ENCODE measurements around the gene C1orf198.

The C1orf198 gene

DNA sequence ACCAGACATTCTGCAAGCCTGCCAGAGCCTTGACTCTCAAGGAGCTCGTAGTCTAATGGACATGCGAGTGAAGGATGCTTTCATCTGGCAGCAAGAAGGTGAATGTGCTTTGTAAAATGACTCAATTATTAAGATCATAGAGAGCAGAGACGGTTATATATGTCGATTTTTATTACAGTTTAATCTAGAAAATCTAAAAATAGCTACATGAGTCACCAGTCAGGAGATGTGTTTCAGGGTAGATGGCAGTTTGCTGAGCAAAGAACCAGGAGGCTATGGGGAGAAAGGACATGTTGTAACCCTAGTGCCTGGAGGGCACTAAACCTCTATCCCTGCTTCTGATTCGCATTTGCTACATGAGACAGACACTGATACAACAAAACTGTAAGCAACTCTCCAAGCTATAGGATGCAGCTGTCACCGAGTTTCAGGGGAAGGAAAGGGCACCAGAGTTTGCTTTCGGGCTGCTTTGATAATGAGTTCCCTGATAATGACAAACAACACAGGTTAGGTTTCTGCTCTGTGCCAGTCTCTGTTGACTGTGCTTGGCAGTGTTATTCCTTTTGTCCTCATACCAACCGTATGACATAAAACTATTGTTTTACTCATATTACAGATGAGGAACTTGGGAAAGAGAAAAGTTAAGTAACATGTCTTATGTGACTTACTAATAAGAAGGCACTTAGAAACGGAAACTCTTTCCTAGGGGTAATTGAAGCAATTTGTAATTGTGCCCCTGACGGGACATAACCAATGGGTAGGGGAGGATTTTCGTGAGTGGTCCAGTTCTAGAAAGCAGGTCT is 43.2 kb downstream of the C1orf198 start:
- Histone ChIP-seq H3K9ac (ENCODE audit: low read length) (no peak overlapping the region), H3K36me3 (ENCODE audit: control insufficient read depth, insufficient read depth, low read length) (no peaks in the 10 kb centered on the region), H3K4me3 (ENCODE audit: low read length) (no peak overlapping the region), H3K27me3 (ENCODE audit: control insufficient read depth, insufficient read depth, low read length) (no peaks in the 10 kb centered on the region), H3K27ac (ENCODE audit: low read depth, low read length) (no peak overlapping the region), H3K4me1 (ENCODE audit: control insufficient read depth, insufficient read depth, low read length) (peaks cover 6% of the 10 kb centered on the region)

DNA sequence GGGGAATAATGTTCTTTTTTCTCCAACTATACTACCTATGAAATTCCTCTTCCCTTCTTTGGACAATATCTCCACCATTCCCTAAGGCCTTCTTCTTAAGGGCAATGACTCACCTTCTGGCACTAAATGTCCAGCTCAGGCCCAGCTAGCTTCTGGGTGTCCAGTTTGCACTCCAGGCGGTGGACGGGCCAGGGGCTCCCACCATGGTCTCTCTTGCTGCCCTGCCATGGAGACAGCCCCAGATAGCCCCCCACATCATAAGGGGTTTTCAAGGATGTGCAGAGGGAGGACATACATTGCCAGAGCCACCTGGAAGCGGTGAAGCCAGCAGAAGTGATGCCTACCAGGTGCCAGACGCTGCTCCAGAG is 43.8 kb downstream of the C1orf198 start:
- Histone ChIP-seq H3K9ac (ENCODE audit: low read length) (no peak overlapping the region), H3K27me3 (ENCODE audit: control insufficient read depth, insufficient read depth, low read length) (no peaks in the 10 kb centered on the region), H3K27ac (ENCODE audit: low read depth, low read length) (no peak overlapping the region), H3K4me3 (ENCODE audit: low read length) (no peak overlapping the region), H3K36me3 (ENCODE audit: control insufficient read depth, insufficient read depth, low read length) (no peaks in the 10 kb centered on the region), H3K4me1 (ENCODE audit: control insufficient read depth, insufficient read depth, low read length) (peaks cover 6% of the 10 kb centered on the region)

DNA sequence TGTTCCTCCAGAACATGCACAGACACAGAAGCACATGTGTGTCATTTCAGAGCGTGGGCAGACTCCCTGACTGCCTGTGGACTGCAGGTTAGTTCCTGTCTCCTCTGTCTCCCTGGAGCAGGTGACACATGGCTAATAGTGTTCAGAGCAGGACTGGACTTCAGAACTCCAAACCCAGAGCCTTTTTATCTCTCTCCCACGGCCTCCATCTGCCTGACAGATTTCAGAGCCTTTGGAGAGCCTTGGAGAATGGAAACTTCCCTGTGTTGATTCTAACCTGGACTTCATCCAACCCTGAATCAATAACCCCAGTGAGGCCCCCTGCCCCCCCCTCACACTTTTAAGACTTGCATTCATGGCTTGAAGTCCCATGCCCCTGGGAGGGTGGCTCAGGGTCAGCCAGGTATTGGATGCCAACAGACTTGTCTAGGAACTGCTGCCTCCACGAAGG is 44.4 kb downstream of the C1orf198 start:
- Histone ChIP-seq H3K27me3 (ENCODE audit: control insufficient read depth, insufficient read depth, low read length) (no peaks in the 10 kb centered on the region), H3K4me3 (ENCODE audit: low read length) (no peak overlapping the region), H3K4me1 (ENCODE audit: control insufficient read depth, insufficient read depth, low read length) (peaks cover 6% of the 10 kb centered on the region), H3K9ac (ENCODE audit: low read length) (no peak overlapping the region), H3K27ac (ENCODE audit: low read depth, low read length) (no peak overlapping the region), H3K36me3 (ENCODE audit: control insufficient read depth, insufficient read depth, low read length) (no peaks in the 10 kb centered on the region)

- H3K9ac ChIP-seq (ENCODE audit: low read length), result no peak overlapping the region
- H3K27me3 ChIP-seq (ENCODE audit: control insufficient read depth, insufficient read depth, low read length), result no peaks in the 10 kb centered on the region
- peaks cover 6% of the 10 kb centered on the region for H3K4me1 ChIP-seq (ENCODE audit: control insufficient read depth, insufficient read depth, low read length)
- no peaks in the 10 kb centered on the region for H3K36me3 ChIP-seq (ENCODE audit: control insufficient read depth, insufficient read depth, low read length)
- no peak overlapping the region for H3K27ac ChIP-seq (ENCODE audit: low read depth, low read length)
- H3K4me3 ChIP-seq (ENCODE audit: low read length), result no peak overlapping the region
These were observed 44.9 kb downstream of the C1orf198 start for GRCh38 chr1:230823426-230823825.

DNA sequence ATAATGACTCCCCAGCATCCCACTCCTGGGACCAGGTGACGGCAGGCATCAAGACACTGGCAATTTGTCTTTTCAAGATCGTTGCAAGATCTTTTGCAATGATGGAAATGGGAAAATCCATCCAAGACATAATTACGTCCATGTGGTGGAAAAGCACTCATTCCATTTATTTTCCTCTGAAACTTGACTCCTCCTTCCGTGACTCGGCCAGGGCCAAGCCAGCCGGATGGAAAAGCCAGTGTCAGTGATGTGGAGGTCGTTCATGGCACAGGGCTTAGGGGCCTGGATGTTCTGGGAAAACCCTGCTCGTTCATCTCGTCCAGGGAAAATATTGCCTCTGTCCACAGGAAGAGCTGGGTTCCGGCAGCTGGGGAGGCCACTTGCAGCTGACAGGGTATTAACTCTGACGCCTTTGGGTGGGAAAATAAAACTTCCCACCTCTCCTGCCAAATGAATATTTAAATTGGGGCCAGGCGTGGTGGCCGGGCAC is 46.2 kb downstream of the C1orf198 start:
- Histone ChIP-seq H3K36me3 (ENCODE audit: control insufficient read depth, insufficient read depth, low read length) (no peaks in the 10 kb centered on the region), H3K4me1 (ENCODE audit: control insufficient read depth, insufficient read depth, low read length) (peaks cover 6% of the 10 kb centered on the region), H3K27me3 (ENCODE audit: control insufficient read depth, insufficient read depth, low read length) (no peaks in the 10 kb centered on the region), H3K27ac (ENCODE audit: low read depth, low read length) (no peak overlapping the region), H3K4me3 (ENCODE audit: low read length) (no peak overlapping the region), H3K9ac (ENCODE audit: low read length) (no peak overlapping the region)

GRCh38 chr1:230821346-230821745 is 47.0 kb downstream of the C1orf198 start:
- H3K27ac ChIP-seq (ENCODE audit: low read depth, low read length), result no peak overlapping the region
- H3K4me3 ChIP-seq (ENCODE audit: low read length), result no peak overlapping the region
- H3K9ac ChIP-seq (ENCODE audit: low read length), result no peak overlapping the region
- H3K27me3 ChIP-seq (ENCODE audit: control insufficient read depth, insufficient read depth, low read length), result no peaks in the 10 kb centered on the region
- H3K36me3 ChIP-seq (ENCODE audit: control insufficient read depth, insufficient read depth, low read length), result no peaks in the 10 kb centered on the region
- peaks cover 6% of the 10 kb centered on the region for H3K4me1 ChIP-seq (ENCODE audit: control insufficient read depth, insufficient read depth, low read length)

- H3K4me3 ChIP-seq (ENCODE audit: low read length), result no peak overlapping the region
- no peak overlapping the region for H3K27ac ChIP-seq (ENCODE audit: low read depth, low read length)
- H3K4me1 ChIP-seq (ENCODE audit: control insufficient read depth, insufficient read depth, low read length), result peaks cover 6% of the 10 kb centered on the region
- no peaks in the 10 kb centered on the region for H3K27me3 ChIP-seq (ENCODE audit: control insufficient read depth, insufficient read depth, low read length)
- H3K36me3 ChIP-seq (ENCODE audit: control insufficient read depth, insufficient read depth, low read length), result no peaks in the 10 kb centered on the region
- no peak overlapping the region for H3K9ac ChIP-seq (ENCODE audit: low read length)
These were observed 47.8 kb downstream of the C1orf198 start for GRCh38 chr1:230820568-230820967.

DNA sequence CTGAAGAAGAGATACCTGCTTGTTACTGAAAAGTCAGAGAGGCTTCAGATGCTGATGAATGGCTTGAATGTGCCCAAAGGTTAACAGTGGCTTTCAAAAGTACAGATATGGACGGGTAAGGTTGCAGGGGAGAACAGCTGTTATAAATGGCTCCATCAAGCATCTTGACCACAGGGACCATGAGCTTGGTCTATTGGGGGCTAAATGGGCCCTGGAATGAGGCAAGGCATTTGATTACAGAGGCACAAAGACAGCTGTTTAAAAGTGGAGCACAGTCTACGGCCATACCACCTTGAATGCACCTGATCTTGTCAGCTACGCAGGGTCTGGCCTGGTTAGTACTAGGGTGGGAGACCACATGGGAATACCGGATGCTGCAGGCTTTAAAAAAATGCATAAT is 48.3 kb downstream of the C1orf198 start:
- no peaks in the 10 kb centered on the region for H3K27me3 ChIP-seq (ENCODE audit: control insufficient read depth, insufficient read depth, low read length)
- H3K4me1 ChIP-seq (ENCODE audit: control insufficient read depth, insufficient read depth, low read length), result peaks cover 4% of the 10 kb centered on the region
- H3K27ac ChIP-seq (ENCODE audit: low read depth, low read length), result no peak overlapping the region
- no peaks in the 10 kb centered on the region for H3K36me3 ChIP-seq (ENCODE audit: control insufficient read depth, insufficient read depth, low read length)
- no peak overlapping the region for H3K9ac ChIP-seq (ENCODE audit: low read length)
- H3K4me3 ChIP-seq (ENCODE audit: low read length), result no peak overlapping the region

DNA sequence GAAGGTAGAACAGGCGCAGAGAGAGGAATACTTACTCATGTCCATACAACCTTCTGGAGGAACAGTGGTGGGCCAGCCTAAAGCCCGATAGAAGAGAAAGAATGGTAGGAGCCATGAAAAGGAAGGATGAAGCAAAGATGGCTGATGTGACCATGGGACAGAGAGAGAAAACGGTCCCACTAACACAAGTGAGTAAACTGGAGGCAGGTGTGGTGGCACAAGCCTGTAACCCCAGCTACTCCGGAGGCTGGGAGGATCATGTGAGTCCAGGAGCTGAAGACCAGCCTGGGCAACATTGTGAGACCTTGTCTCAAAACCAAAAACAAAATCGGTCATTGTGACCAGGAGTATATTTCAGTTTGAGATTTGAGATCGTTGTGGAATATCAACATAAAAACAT is 49.4 kb downstream of the C1orf198 start:
- no peaks in the 10 kb centered on the region for H3K36me3 ChIP-seq (ENCODE audit: control insufficient read depth, insufficient read depth, low read length)

GRCh38 chr1:230818367-230818766 is 50.0 kb downstream of the C1orf198 start:
- Histone ChIP-seq H3K36me3 (ENCODE audit: control insufficient read depth, insufficient read depth, low read length) (no peaks in the 10 kb centered on the region), H3K27me3 (ENCODE audit: control insufficient read depth, insufficient read depth, low read length) (no peaks in the 10 kb centered on the region), H3K4me3 (ENCODE audit: low read length) (no peak overlapping the region), H3K9ac (ENCODE audit: low read length) (no peak overlapping the region), H3K4me1 (ENCODE audit: control insufficient read depth, insufficient read depth, low read length) (no peaks in the 10 kb centered on the region), H3K27ac (ENCODE audit: low read depth, low read length) (no peak overlapping the region)

More for the DNA sequence above, 49.4 kb downstream of the C1orf198 start:
- H3K9ac ChIP-seq (ENCODE audit: low read length), result no peak overlapping the region
- H3K27me3 ChIP-seq (ENCODE audit: control insufficient read depth, insufficient read depth, low read length), result no peaks in the 10 kb centered on the region
- H3K4me1 ChIP-seq (ENCODE audit: control insufficient read depth, insufficient read depth, low read length), result no peaks in the 10 kb centered on the region
- no peak overlapping the region for H3K27ac ChIP-seq (ENCODE audit: low read depth, low read length)
- no peak overlapping the region for H3K4me3 ChIP-seq (ENCODE audit: low read length)

DNA sequence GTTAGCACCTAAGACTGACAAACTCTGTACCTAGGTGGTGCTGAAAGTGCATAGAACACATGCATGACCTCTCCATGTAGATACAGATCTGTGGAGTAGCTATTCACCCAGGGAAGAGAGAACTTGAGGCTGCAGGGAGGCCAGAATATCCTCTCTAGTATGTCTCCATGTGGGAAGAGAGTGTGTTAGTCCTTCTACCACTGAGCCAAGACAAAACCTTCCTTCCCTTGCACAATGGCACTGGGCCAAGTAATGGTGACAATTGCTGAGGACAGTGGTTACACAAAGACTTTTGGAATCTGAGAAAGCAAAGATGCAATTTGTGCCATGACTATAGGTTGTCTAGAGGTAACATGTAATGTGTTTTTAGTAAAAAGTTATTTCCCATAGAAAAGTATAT is 52.3 kb downstream of the C1orf198 start:
- Histone ChIP-seq H3K4me3 (ENCODE audit: low read length) (no peak overlapping the region), H3K36me3 (ENCODE audit: control insufficient read depth, insufficient read depth, low read length) (no peaks in the 10 kb centered on the region), H3K27ac (ENCODE audit: low read depth, low read length) (no peak overlapping the region), H3K4me1 (ENCODE audit: control insufficient read depth, insufficient read depth, low read length) (no peaks in the 10 kb centered on the region), H3K9ac (ENCODE audit: low read length) (no peak overlapping the region), H3K27me3 (ENCODE audit: control insufficient read depth, insufficient read depth, low read length) (no peaks in the 10 kb centered on the region)

DNA sequence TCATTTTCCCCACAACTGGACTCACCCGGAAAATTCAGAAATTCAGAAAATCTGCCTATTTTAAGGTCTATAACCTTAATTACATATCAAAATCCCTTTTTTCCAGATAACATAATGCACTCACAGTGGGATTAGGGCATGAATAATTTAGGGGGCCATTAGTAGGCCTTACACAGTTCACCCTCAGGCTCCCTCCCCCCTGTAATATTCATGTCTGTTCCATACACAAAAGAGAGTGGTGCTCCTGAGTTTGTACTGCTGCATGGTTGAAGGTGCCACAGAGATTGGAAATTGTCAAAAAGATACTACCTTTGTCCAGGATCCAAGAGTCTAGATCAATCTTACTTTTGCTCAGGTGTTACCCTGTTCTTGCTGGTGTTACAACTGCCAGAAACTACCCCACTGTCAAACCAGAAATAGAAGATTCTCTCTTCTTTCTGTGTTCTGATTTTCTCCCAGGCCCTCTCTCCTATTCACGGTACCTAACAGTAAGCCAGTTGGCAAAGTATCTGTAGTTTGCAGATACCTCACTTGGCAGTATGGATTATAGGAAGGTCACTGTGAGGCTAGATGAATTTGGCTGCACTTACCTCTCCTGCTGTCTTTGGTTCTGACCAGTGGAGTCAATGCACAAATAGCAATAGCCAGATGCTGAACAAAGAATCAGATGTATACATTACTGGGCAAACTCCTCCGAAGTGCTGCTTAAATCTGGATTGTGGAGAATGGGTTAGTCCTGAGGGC is 53.2 kb downstream of the C1orf198 start:
- Histone ChIP-seq H3K4me1 (ENCODE audit: control insufficient read depth, insufficient read depth, low read length) (no peaks in the 10 kb centered on the region), H3K27ac (ENCODE audit: low read depth, low read length) (no peak overlapping the region), H3K4me3 (ENCODE audit: low read length) (no peak overlapping the region), H3K9ac (ENCODE audit: low read length) (no peak overlapping the region), H3K36me3 (ENCODE audit: control insufficient read depth, insufficient read depth, low read length) (no peaks in the 10 kb centered on the region), H3K27me3 (ENCODE audit: control insufficient read depth, insufficient read depth, low read length) (no peaks in the 10 kb centered on the region)

Measured in rectal smooth muscle tissue (tissue), 1 donor.